ENCODE measurements around the gene TEX14. TPM values are rescaled to one million over a fixed set of nuclear protein-coding genes. Genes with fewer than 3 reads are reported as not detected.

TEX14 gene
- total and polyA plus RNA-seq, 2 donors (not counting 3 experiments of a cell fraction or from before 2014, with no cell fraction given): 0.10 TPM; not detected in 1

DNA sequence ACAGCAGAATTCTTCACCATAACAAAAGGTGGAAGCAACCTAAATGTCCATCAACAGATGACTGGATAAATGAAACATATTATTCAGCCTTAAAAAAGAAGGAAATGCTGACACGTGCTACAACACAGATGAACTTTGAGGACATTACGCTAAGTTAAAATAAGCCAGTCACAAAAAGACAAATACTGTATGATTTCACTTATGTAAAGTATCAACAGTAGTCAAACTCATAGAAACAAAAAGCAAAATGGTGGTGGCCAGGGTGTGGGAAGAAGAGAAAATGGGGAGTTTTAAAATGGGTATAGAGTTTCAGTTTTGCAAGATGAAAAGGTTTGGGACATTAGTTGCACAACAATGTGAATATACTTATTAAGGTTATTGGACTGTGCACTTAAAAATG is 127.6 kb downstream of the TEX14 start:
- Histone ChIP-seq H3K27me3 (ENCODE audit: control insufficient read depth in 2 of 2, insufficient read depth in 2 of 2, low read length in 2 of 2) (peaks cover 6 to 9% of the 10 kb centered on the region in 2 experiments), H3K79me2 (ENCODE audit: control insufficient read depth, insufficient read depth, low read length) (no peaks in the 10 kb centered on the region), H3K4me1 (ENCODE audit: control insufficient read depth, extremely low read depth, insufficient read depth, low read length) (no peaks in the 10 kb centered on the region), H4K20me1 (replicated peaks; ENCODE audit: control insufficient read depth, extremely low read depth, insufficient read depth, low read length) (no peaks in the 10 kb centered on the region), H3K9me1 (replicated peaks; ENCODE audit: control insufficient read depth, extremely low read depth, insufficient read depth, low read length) (no peaks in the 10 kb centered on the region), H3K9ac (replicated peaks; ENCODE audit: extremely low read depth, insufficient read depth, low read length) (no peak overlapping the region), H2AFZ (ENCODE audit: low read depth, low read length) (no peak overlapping the region), H3K9me3 (replicated peaks; ENCODE audit: control insufficient read depth, insufficient read depth, low read length) (no peaks in the 10 kb centered on the region), H3K4me3 (replicated peaks in 1 of 3; ENCODE audit: insufficient read depth in 1 of 3, low read depth in 1 of 3, low read length in 3 of 3) (no peak overlapping the region), H3K36me3 (ENCODE audit: control insufficient read depth in 2 of 2, extremely low read depth in 1 of 2, insufficient read depth in 2 of 2, low read length in 2 of 2) (no peaks in the 10 kb centered on the region), H3K4me2 (ENCODE audit: insufficient read depth, low read length) (no peak overlapping the region), H3K27ac (ENCODE audit: insufficient read depth, low read depth, low read length) (no peak overlapping the region)
- TF ChIP-seq, protein P1, sequence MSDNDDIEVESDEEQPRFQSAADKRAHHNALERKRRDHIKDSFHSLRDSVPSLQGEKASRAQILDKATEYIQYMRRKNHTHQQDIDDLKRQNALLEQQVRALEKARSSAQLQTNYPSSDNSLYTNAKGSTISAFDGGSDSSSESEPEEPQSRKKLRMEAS (IDR thresholded peaks at IDR 0.05; ENCODE audit: insufficient read depth, insufficient read length): no peak
- TF ChIP-seq POLR2A (IDR thresholded peaks at IDR 0.05; ENCODE audit: low read depth, low read length) (no peak), MYC (IDR thresholded peaks at IDR 0.05; ENCODE audit: low read depth, low read length) (no peak), JUN (IDR thresholded peaks at IDR 0.05; ENCODE audit: borderline replicate concordance, insufficient read depth, insufficient read length, low read depth) (no peak), EZH2 (IDR thresholded peaks at IDR 0.05; ENCODE audit: borderline replicate concordance, low read depth, low read length, severe bottlenecking) (no peak), POLR2AphosphoS5 (IDR thresholded peaks at IDR 0.05; ENCODE audit: insufficient read depth, low read depth, low read length) (no peak), FOS (IDR thresholded peaks at IDR 0.05; ENCODE audit: borderline replicate concordance, insufficient read depth, low read length) (no peak), GATA2 (IDR thresholded peaks at IDR 0.05; ENCODE audit: insufficient read depth, insufficient read length, low read depth, low read length) (no peak)
- TF ChIP-seq, protein P2, sequence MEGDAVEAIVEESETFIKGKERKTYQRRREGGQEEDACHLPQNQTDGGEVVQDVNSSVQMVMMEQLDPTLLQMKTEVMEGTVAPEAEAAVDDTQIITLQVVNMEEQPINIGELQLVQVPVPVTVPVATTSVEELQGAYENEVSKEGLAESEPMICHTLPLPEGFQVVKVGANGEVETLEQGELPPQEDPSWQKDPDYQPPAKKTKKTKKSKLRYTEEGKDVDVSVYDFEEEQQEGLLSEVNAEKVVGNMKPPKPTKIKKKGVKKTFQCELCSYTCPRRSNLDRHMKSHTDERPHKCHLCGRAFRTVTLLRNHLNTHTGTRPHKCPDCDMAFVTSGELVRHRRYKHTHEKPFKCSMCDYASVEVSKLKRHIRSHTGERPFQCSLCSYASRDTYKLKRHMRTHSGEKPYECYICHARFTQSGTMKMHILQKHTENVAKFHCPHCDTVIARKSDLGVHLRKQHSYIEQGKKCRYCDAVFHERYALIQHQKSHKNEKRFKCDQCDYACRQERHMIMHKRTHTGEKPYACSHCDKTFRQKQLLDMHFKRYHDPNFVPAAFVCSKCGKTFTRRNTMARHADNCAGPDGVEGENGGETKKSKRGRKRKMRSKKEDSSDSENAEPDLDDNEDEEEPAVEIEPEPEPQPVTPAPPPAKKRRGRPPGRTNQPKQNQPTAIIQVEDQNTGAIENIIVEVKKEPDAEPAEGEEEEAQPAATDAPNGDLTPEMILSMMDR (IDR thresholded peaks at IDR 0.05; ENCODE audit: extremely low read depth in 1 of 2, insufficient read depth in 1 of 2, low read depth in 1 of 2, low read length in 2 of 2): no peak
- intact Hi-C loops (cut with micrococcal nuclease) (no loop called here), dilution Hi-C loops (cut with MboI; ENCODE audit: extremely low pct_ligation_motif_present, low sequenced_read_pairs) (no loop called here)
- ChIA-PET CTCF (interaction anchor here (1.4 kb wide), 1 partner anchor 10 kb away, joined by 3 read pairs; no protein-coding TSS in a partner anchor), POLR2A (no interaction called here)
- FAIRE-seq (no peak), DNase-seq (ENCODE audit: low read depth, low spot score) (no peak)
- no TSS peak for BruUV-seq (replicated peaks)

Measured in endothelial cell of umbilical vein (primary cell).